Stomach (tissue), 4 donors: ENCODE measurements around the gene POMT2.

Experiments used
- CTCF ChIP-seq, 7 experiments: fragments of 450-650 bp in 4 of 7; fragments of 200-600 bp in 3 of 7; sonication (generic) in 3 of 7; IDR thresholded peaks; one replicate each; pipeline ENCODE4 v1.5.1; 2016 to 2019; ENCODE audit warnings: antibody characterized with exemption in 7 of 7, control low read depth in 2 of 7, mild to moderate bottlenecking in 1 of 7
- POLR2AphosphoS5 ChIP-seq, 3 donors: sonication (generic); formaldehyde crosslinking; IDR thresholded peaks; one replicate each; pipeline ENCODE4 v1.6.1; 2016; ENCODE audit warnings: antibody characterized with exemption in 3 of 3

DNA sequence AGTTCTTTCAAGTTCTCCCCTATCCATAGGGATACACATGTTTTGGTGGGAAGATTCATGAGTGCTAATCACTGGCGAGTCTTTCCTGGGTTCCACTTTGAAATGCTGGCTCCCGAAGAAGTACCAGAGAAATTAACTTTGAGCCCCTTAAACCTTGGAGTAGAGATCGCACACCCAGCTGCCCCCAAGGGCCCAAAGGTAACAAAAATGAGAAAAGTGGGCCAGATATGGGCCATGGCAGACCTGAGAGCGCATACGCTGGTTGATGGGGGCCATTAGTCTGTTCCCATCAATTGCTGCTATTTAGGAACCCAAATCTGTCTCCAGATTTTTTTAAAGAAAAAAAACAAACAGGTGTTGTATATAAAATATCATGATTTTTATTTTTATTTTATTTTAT, 2.3 kb upstream of the POMT2 start:
- no peak for TF ChIP-seq CTCF (IDR thresholded peaks at IDR 0.05)
- no peak for TF ChIP-seq POLR2AphosphoS5 (IDR thresholded peaks at IDR 0.05)
